HCT116 (cell line): ENCODE measurements around the gene C1orf122.

Experiments
- CTCF ChIP-seq, 3 experiments: fragments of 200-600 bp in 1 of 3; sonication (generic) in 1 of 3; IDR thresholded peaks in 2 of 3; conservative IDR thresholded peaks in 1 of 3; 2 replicates each; pipeline ENCODE4 v1.5.1; 2012 to 2017; ENCODE audit warnings: low read depth in 2 of 3, low read length in 2 of 3, antibody characterized with exemption in 1 of 3, borderline replicate concordance in 1 of 3, control low read depth in 1 of 3, mild to moderate bottlenecking in 1 of 3, mixed read lengths in 1 of 3, mixed run types in 1 of 3, moderate library complexity in 1 of 3; ENCODE audit not compliant: insufficient read depth in 1 of 3
- EGR1 ChIP-seq: IDR thresholded peaks from 2 replicates; pipeline ENCODE4 v1.6.1; 2012; ENCODE audit warnings: low read depth
- EZH2 ChIP-seq: fragments of 200-600 bp; sonication (generic); IDR thresholded peaks from 2 replicates; pipeline ENCODE4 v1.6.1; 2017; ENCODE audit warnings: antibody characterized with exemption, mixed run types

- TF ChIP-seq EGR1 = peak; percentile 30; the same call in 1 of the 2 replicates
- no peak for TF ChIP-seq EZH2
- 0 out of 6 replicates have a peak, but pooled peaks of 1 of the 3 experiments have one; percentile 8 for TF ChIP-seq CTCF (IDR thresholded peaks at IDR 0.05 in 2 of 3, conservative IDR thresholded peaks at IDR 0.05 in 1 of 3; ENCODE audit: borderline replicate concordance in 1 of 3, insufficient read depth in 1 of 3, low read depth in 2 of 3, low read length in 2 of 3)
Measured at GRCh38 chr1:37808369-37809319, 1.1 kb downstream of the C1orf122 start.
